HepG2 (cell line): ENCODE results near the gene TRMU. TPM values are rescaled to one million over a fixed set of nuclear protein-coding genes. Genes with fewer than 3 reads are reported as not detected.

Source experiments
- AHR ChIP-seq: IDR thresholded peaks from 2 replicates; pipeline ENCODE4 v1.6.1; 2018; ENCODE audit warnings: missing genetic modification reagents, missing compliant biosample characterization
- BORCS8-MEF2B ChIP-seq: sonication (generic); formaldehyde crosslinking; IDR thresholded peaks from 2 replicates; pipeline ENCODE4 v1.8.0; 2022; ENCODE audit warnings: mild to moderate bottlenecking, missing genetic modification reagents
- CREM ChIP-seq, 2 experiments: sonication (generic) in 1 of 2; formaldehyde crosslinking in 1 of 2; IDR thresholded peaks; 2 replicates each; pipeline versions ENCODE4 v1.4.0 to v1.6.1; 2016 to 2020; ENCODE audit warnings: antibody characterized with exemption in 1 of 2, mild to moderate bottlenecking in 1 of 2, missing genetic modification reagents in 1 of 2
- HIVEP1 ChIP-seq: sonication (generic); formaldehyde crosslinking; IDR thresholded peaks from 2 replicates; pipeline ENCODE4 v1.4.0; 2020; ENCODE audit warnings: mild to moderate bottlenecking, missing genetic modification reagents
- NCOR1 ChIP-seq: fragments of 200-600 bp; sonication (generic); IDR thresholded peaks from 2 replicates; pipeline ENCODE4 v1.7.0; 2017; ENCODE audit warnings: antibody characterized with exemption, low read length, borderline replicate concordance
- NFATC3 ChIP-seq: sonication (generic); formaldehyde crosslinking; IDR thresholded peaks from 2 replicates; pipeline ENCODE4 v1.5.1; 2020; ENCODE audit warnings: mild to moderate bottlenecking, missing genetic modification reagents
- NFE2L2 ChIP-seq: fragments of 150-350 bp; IDR thresholded peaks from 2 replicates; pipeline ENCODE4 v1.6.1; 2014; ENCODE audit warnings: low read length
- NFKB2 ChIP-seq: sonication (generic); formaldehyde crosslinking; IDR thresholded peaks from 2 replicates; pipeline ENCODE4 v1.4.0; 2020; ENCODE audit warnings: missing genetic modification reagents, borderline replicate concordance
- NFKBIZ ChIP-seq: IDR thresholded peaks from 2 replicates; pipeline ENCODE4 v1.6.1; 2018; ENCODE audit warnings: missing genetic modification reagents, missing compliant biosample characterization
- NONO ChIP-seq, 2 experiments: fragments of 450-650 bp in 1 of 2; sonication (generic) in 1 of 2; formaldehyde crosslinking in 1 of 2; IDR thresholded peaks in 1 of 2; conservative IDR thresholded peaks in 1 of 2; 2 replicates each; pipeline versions ENCODE4 v1.6.1 to v1.8.0; 2017 to 2022; ENCODE audit warnings: mild to moderate bottlenecking in 1 of 2, missing genetic modification reagents in 1 of 2, moderate library complexity in 1 of 2
- NR1H2 ChIP-seq: sonication (generic); formaldehyde crosslinking; IDR thresholded peaks from 2 replicates; pipeline ENCODE4 v1.8.1; 2022; ENCODE audit warnings: low read depth, missing genetic modification reagents, borderline replicate concordance
- SRF ChIP-seq: IDR thresholded peaks from 2 replicates; pipeline ENCODE4 v1.6.1; 2011; ENCODE audit warnings: mild to moderate bottlenecking, low read depth, low read length, moderate library complexity
- U2AF1 ChIP-seq: fragments of 200-400 bp; formaldehyde crosslinking; optimal IDR thresholded peaks from 2 replicates; pipeline ENCODE3; 2017; ENCODE audit warnings: mild to moderate bottlenecking, low read depth, low read length
- ZNF225 ChIP-seq: sonication (generic); formaldehyde crosslinking; IDR thresholded peaks from 2 replicates; pipeline ENCODE4 v1.4.0; 2020; ENCODE audit warnings: mild to moderate bottlenecking, missing genetic modification reagents
- ZNF3 ChIP-seq: IDR thresholded peaks from 2 replicates; pipeline ENCODE4 v1.7.0; 2017; ENCODE audit warnings: inconsistent platforms
- ZNF34 ChIP-seq: sonication (generic); formaldehyde crosslinking; IDR thresholded peaks from 2 replicates; pipeline ENCODE4 v1.4.0; 2020; ENCODE audit warnings: mild to moderate bottlenecking, missing genetic modification reagents, borderline replicate concordance
- ZNF432 ChIP-seq: sonication (generic); formaldehyde crosslinking; IDR thresholded peaks from 2 replicates; pipeline ENCODE4 v1.5.0; 2020; ENCODE audit warnings: missing genetic modification reagents, mild to moderate bottlenecking, borderline replicate concordance
- ZNF550 ChIP-seq: sonication (generic); formaldehyde crosslinking; IDR thresholded peaks from 2 replicates; pipeline ENCODE4 v1.4.0; 2020; ENCODE audit warnings: mild to moderate bottlenecking, missing genetic modification reagents, borderline replicate concordance
- ZNF570 ChIP-seq: sonication (generic); formaldehyde crosslinking; IDR thresholded peaks from 2 replicates; pipeline ENCODE4 v1.4.0; 2020; ENCODE audit warnings: mild to moderate bottlenecking, missing genetic modification reagents, borderline replicate concordance
- ZNF629 ChIP-seq: sonication (generic); formaldehyde crosslinking; conservative IDR thresholded peaks from 2 replicates; pipeline ENCODE4 v1.5.0; 2020; ENCODE audit warnings: missing genetic modification reagents
- polyA plus RNA-seq, 8 experiments: library from polyadenylated mRNA; depleted of rRNA in 3 of 8; stranded (reverse) in 7 of 8; unstranded in 1 of 8; fragments of >200 nt; fragmentation: Illumina TruSeq in 4 of 8; extraction: Trizol in 4 of 8; gene quantifications; 2 replicates each; pipeline versions ENCODE4 v1.2.1 to v1.2.3, GENCODE V29; 2011 to 2016; ENCODE audit warnings: low read depth in 4 of 8, missing spikeins in 1 of 8, mixed read lengths in 1 of 8; ENCODE audit not compliant: insufficient read depth in 1 of 8
- total RNA-seq, 5 experiments: library from RNA; depleted of rRNA; stranded (reverse); fragments of >200 nt; fragmentation: Illumina TruSeq; extraction: Trizol; gene quantifications; 2 replicates each; pipeline ENCODE4 v1.2.3, GENCODE V29; 2016; ENCODE audit warnings: low read depth in 1 of 5
- TF ChIP-seq, protein P1 (sequence below): sonication (generic); IDR thresholded peaks from 2 replicates; pipeline ENCODE4 v1.6.1; 2016; ENCODE audit warnings: low read depth, borderline replicate concordance
- TF ChIP-seq, protein P2 (sequence below): sonication (generic); formaldehyde crosslinking; IDR thresholded peaks from 2 replicates; pipeline ENCODE4 v1.8.1; 2023; ENCODE audit warnings: mild to moderate bottlenecking, inconsistent platforms, moderate library complexity, missing genetic modification reagents, borderline replicate concordance
- TF ChIP-seq, protein P3 (sequence below): sonication (generic); formaldehyde crosslinking; IDR thresholded peaks from 2 replicates; pipeline ENCODE4 v1.4.0; 2020; ENCODE audit warnings: mild to moderate bottlenecking, missing genetic modification reagents, borderline replicate concordance

Gene TRMU
- total and polyA plus RNA-seq, 2 of the 13 experiments (the other 11 are each of a cell fraction or from before 2014, with no cell fraction given), result 31.0 to 50.2 TPM

DNA sequence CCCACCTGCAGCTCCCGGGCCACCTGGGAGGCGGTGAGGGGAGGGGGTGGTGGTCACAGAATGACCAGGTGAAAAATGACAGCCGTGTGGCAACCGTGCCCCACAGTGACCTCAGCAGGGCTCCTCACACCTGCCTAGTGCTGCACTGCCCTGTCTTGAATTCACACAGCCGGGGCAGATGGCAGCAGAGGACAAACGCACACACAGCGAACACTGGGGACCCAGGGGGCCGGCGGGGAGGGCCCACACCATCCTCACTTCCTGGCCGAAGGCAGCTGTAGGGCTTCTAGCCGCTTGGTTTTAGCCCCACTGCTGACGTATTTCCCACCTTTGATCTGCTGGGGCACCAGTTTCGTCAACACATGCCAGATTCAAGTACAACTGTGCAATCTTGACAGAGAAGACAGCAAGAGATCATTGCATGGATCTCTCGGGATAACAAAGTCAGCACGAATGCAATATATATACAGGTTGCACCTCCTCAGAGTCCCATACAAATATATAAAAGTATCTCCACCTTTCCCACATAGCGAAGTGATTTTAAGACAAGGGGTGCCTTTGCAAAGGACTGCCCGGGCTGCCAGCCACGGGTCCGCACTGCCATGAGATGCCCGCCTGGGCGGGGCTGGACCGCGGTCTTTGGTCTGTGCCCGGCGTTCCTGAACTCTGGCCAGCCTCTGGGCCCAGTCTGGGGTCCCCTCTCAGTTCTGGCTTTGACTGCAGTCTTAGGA lies 26.9 kb downstream of the TRMU start (continued):
- TF ChIP-seq ZNF432 (no peak), NFKBIZ (CRISPR knock-in tag) (0 out of 2 replicates have a peak, but pooled peaks have one; percentile 42), ZNF570 (CRISPR knock-in tag) (no peak), NR1H2 (CRISPR knock-in tag) (no peak), BORCS8-MEF2B (CRISPR knock-in tag) (no peak; the same call in 1 of the 2 replicates), CREM (IDR thresholded peaks at IDR 0.05) (peak; percentile 71; the same call in 1 of the 2 replicates), CREM (CRISPR knock-in tag; IDR thresholded peaks at IDR 0.05) (no peak), AHR (CRISPR knock-in tag) (peak; percentile 13; the same call in 1 of the 2 replicates), NONO (IDR thresholded peaks at IDR 0.05) (no peak), NONO (CRISPR knock-in tag; conservative IDR thresholded peaks at IDR 0.05) (0 out of 2 replicates have a peak, but pooled peaks have one; percentile 75), ZNF34 (CRISPR knock-in tag) (no peak), ZNF550 (CRISPR knock-in tag) (no peak), NFKB2 (CRISPR knock-in tag) (no peak), ZNF629 (CRISPR knock-in tag) (0 out of 2 replicates have a peak, but pooled peaks have one; percentile 24), U2AF1 (no peak), ZNF3 (no peak), SRF (no peak), NCOR1 (peak; percentile 79), ZNF225 (CRISPR knock-in tag) (no peak), NFATC3 (CRISPR knock-in tag) (no peak), HIVEP1 (CRISPR knock-in tag) (0 out of 2 replicates have a peak, but pooled peaks have one; percentile 30), NFE2L2 (no peak)
- TF ChIP-seq, protein P1, sequence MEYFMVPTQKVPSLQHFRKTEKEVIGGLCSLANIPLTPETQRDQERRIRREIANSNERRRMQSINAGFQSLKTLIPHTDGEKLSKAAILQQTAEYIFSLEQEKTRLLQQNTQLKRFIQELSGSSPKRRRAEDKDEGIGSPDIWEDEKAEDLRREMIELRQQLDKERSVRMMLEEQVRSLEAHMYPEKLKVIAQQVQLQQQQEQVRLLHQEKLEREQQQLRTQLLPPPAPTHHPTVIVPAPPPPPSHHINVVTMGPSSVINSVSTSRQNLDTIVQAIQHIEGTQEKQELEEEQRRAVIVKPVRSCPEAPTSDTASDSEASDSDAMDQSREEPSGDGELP, result peak; percentile 71; the same call in 1 of the 2 replicates
- TF ChIP-seq, protein P2, sequence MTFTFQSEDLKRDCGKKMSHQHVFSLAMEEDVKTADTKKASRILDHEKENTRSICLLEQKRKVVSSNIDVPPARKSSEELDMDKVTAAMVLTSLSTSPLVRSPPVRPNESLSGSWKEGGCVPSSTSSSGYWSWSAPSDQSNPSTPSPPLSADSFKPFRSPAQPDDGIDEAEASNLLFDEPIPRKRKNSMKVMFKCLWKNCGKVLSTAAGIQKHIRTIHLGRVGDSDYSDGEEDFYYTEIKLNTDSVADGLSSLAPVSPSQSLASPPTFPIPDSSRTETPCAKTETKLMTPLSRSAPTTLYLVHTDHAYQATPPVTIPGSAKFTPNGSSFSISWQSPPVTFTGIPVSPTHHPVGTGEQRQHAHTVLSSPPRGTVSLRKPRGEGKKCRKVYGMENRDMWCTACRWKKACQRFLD (CRISPR knock-in tag), result no peak
- TF ChIP-seq, protein P3, sequence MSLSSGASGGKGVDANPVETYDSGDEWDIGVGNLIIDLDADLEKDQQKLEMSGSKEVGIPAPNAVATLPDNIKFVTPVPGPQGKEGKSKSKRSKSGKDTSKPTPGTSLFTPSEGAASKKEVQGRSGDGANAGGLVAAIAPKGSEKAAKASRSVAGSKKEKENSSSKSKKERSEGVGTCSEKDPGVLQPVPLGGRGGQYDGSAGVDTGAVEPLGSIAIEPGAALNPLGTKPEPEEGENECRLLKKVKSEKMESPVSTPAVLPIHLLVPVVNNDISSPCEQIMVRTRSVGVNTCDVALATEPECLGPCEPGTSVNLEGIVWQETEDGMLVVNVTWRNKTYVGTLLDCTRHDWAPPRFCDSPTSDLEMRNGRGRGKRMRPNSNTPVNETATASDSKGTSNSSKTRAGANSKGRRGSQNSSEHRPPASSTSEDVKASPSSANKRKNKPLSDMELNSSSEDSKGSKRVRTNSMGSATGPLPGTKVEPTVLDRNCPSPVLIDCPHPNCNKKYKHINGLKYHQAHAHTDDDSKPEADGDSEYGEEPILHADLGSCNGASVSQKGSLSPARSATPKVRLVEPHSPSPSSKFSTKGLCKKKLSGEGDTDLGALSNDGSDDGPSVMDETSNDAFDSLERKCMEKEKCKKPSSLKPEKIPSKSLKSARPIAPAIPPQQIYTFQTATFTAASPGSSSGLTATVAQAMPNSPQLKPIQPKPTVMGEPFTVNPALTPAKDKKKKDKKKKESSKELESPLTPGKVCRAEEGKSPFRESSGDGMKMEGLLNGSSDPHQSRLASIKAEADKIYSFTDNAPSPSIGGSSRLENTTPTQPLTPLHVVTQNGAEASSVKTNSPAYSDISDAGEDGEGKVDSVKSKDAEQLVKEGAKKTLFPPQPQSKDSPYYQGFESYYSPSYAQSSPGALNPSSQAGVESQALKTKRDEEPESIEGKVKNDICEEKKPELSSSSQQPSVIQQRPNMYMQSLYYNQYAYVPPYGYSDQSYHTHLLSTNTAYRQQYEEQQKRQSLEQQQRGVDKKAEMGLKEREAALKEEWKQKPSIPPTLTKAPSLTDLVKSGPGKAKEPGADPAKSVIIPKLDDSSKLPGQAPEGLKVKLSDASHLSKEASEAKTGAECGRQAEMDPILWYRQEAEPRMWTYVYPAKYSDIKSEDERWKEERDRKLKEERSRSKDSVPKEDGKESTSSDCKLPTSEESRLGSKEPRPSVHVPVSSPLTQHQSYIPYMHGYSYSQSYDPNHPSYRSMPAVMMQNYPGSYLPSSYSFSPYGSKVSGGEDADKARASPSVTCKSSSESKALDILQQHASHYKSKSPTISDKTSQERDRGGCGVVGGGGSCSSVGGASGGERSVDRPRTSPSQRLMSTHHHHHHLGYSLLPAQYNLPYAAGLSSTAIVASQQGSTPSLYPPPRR, result no peak
